Smooth muscle cell (in vitro differentiated cells): ENCODE measurements around the gene SCUBE1. TPM values are rescaled to one million over a fixed set of nuclear protein-coding genes. Genes with fewer than 3 reads are reported as not detected.

Experiments
- DNase-seq: peaks from one replicate; lab custom pipeline; 2025; ENCODE audit not compliant: unreplicated experiment; lab: John Stamatoyannopoulos, UW
- H2AFZ ChIP-seq: fragments of 200-600 bp; sonication (generic); 2 replicates; pipeline ENCODE4 v1.6.0; 2016; ENCODE audit warnings: antibody characterized with exemption, low read depth, mild to moderate bottlenecking
- H3F3A ChIP-seq: fragments of 200-600 bp; sonication (generic); 2 replicates; pipeline ENCODE4 v1.6.0; 2017; ENCODE audit warnings: antibody characterized with exemption, low read depth
- H3K27ac ChIP-seq: fragments of 200-600 bp; sonication (generic); 2 replicates; pipeline ENCODE4 v1.5.1; 2016; ENCODE audit warnings: low read depth, mild to moderate bottlenecking
- H3K27me3 ChIP-seq: fragments of 200-600 bp; sonication (generic); 2 replicates; pipeline ENCODE4 v1.6.1; 2016; ENCODE audit warnings: low read depth, mild to moderate bottlenecking
- H3K36me3 ChIP-seq: fragments of 200-600 bp; sonication (generic); 2 replicates; pipeline ENCODE4 v1.5.1; 2016; ENCODE audit warnings: low read depth
- H3K4me1 ChIP-seq: fragments of 200-600 bp; sonication (generic); 2 replicates; pipeline ENCODE4 v1.5.1; 2016; ENCODE audit warnings: low read depth
- H3K4me2 ChIP-seq: fragments of 200-600 bp; sonication (generic); 2 replicates; pipeline ENCODE4 v1.6.0; 2016; ENCODE audit warnings: mild to moderate bottlenecking
- H3K4me3 ChIP-seq: fragments of 200-600 bp; sonication (generic); 2 replicates; pipeline ENCODE4 v1.5.1; 2016; ENCODE audit warnings: mild to moderate bottlenecking
- H3K79me2 ChIP-seq: fragments of 200-600 bp; sonication (generic); 2 replicates; pipeline ENCODE4 v1.6.0; 2016; ENCODE audit warnings: low read depth, mild to moderate bottlenecking
- H3K9ac ChIP-seq: fragments of 200-600 bp; sonication (generic); 2 replicates; pipeline ENCODE4 v1.6.0; 2016; ENCODE audit warnings: low read depth
- H3K9me3 ChIP-seq: fragments of 200-600 bp; sonication (generic); replicated peaks from 2 replicates; pipeline ENCODE4 v1.5.1; 2016; ENCODE audit warnings: low read depth
- H4K20me1 ChIP-seq: fragments of 200-600 bp; sonication (generic); 2 replicates; pipeline ENCODE4 v1.6.0; 2016; ENCODE audit warnings: low read depth
- CTCF ChIP-seq: fragments of 200-600 bp; sonication (generic); IDR thresholded peaks from 2 replicates; pipeline ENCODE4 v1.5.1; 2017; ENCODE audit warnings: borderline replicate concordance, mild to moderate bottlenecking, antibody characterized with exemption; ENCODE audit not compliant: insufficient read depth, poor library complexity, severe bottlenecking
- WGBS: methylation state at CpG from one replicate; pipeline ENCODE4 v1.1.7; 2016; ENCODE audit warnings: low lambda C conversion rate; 5-methylcytosine and 5-hydroxymethylcytosine counted together
- polyA plus RNA-seq: library from polyadenylated mRNA; unstranded; fragments of >200 nt; fragmentation: Nextera tagmentation; extraction: Ambion mirVana; gene quantifications from 2 replicates; pipeline ENCODE4 v1.2.1, GENCODE V29; 2016
- total RNA-seq: library from RNA; depleted of rRNA; stranded (reverse); fragments of >200 nt; gene quantifications from 2 replicates; pipeline ENCODE4 v1.2.3, GENCODE V29; 2014

The SCUBE1 gene
- total and polyA plus RNA-seq, 2 experiments from 2014 or later = 13.4 to 16.3 TPM

- Histone ChIP-seq H3F3A (no peaks in the 10 kb centered on the region), H3K9me3 (no peaks in the 10 kb centered on the region), H2AFZ (no peak overlapping the region), H4K20me1 (no peaks in the 10 kb centered on the region), H3K36me3 (no peaks in the 10 kb centered on the region), H3K4me2 (no peak overlapping the region), H3K79me2 (no peaks in the 10 kb centered on the region), H3K9ac (peak overlapping the region; percentile 19), H3K27me3 (no peaks in the 10 kb centered on the region), H3K4me3 (no peak overlapping the region), H3K4me1 (peaks cover 14% of the 10 kb centered on the region), H3K27ac (no peak overlapping the region)
- WGBS = 65% methylated on average over 15 of the region's 15 CpGs
- no peak for DNase-seq
- no peak for TF ChIP-seq CTCF
These were observed 49.3 kb downstream of the SCUBE1 start for GRCh38 chr22:43293655-43294392.

GRCh38 chr22:43293259-43293654 is 49.9 kb downstream of the SCUBE1 start:
- peaks cover 15% of the 10 kb centered on the region for H3K4me1 ChIP-seq
- no peaks in the 10 kb centered on the region for H3K36me3 ChIP-seq
- no peak for TF ChIP-seq CTCF
- no peak overlapping the region for H3K27ac ChIP-seq
- H3K9ac ChIP-seq = peak overlapping the region; percentile 19
- no peaks in the 10 kb centered on the region for H3K27me3 ChIP-seq
- no peaks in the 10 kb centered on the region for H4K20me1 ChIP-seq
- no peak overlapping the region for H3K4me2 ChIP-seq
- H2AFZ ChIP-seq = no peak overlapping the region
- no peak for DNase-seq
- 86% methylated on average over 17 of the region's 17 CpGs for WGBS
- H3F3A ChIP-seq = no peaks in the 10 kb centered on the region
- no peaks in the 10 kb centered on the region for H3K9me3 ChIP-seq
- no peak overlapping the region for H3K4me3 ChIP-seq
- no peaks in the 10 kb centered on the region for H3K79me2 ChIP-seq

GRCh38 chr22:43292630-43293018 is 50.5 kb downstream of the SCUBE1 start:
- Histone ChIP-seq H3K27me3 (no peaks in the 10 kb centered on the region), H4K20me1 (no peaks in the 10 kb centered on the region), H3K4me3 (no peak overlapping the region), H3K79me2 (no peaks in the 10 kb centered on the region), H3K9me3 (no peaks in the 10 kb centered on the region), H3K4me1 (peaks cover 15% of the 10 kb centered on the region), H3K36me3 (no peaks in the 10 kb centered on the region), H3K27ac (no peak overlapping the region), H2AFZ (no peak overlapping the region), H3K9ac (no peak overlapping the region), H3F3A (no peaks in the 10 kb centered on the region), H3K4me2 (no peak overlapping the region)
- TF ChIP-seq CTCF = no peak
- 95% methylated on average over 9 of the region's 9 CpGs for WGBS
- no peak for DNase-seq

- TF ChIP-seq CTCF = no peak
- WGBS = 98% methylated on average over 14 of the region's 14 CpGs
- H3K4me1 ChIP-seq = peaks cover 11% of the 10 kb centered on the region
- H3K79me2 ChIP-seq = no peaks in the 10 kb centered on the region
- no peak overlapping the region for H3K9ac ChIP-seq
- no peak overlapping the region for H3K4me3 ChIP-seq
- H3K36me3 ChIP-seq = no peaks in the 10 kb centered on the region
- H3K9me3 ChIP-seq = no peaks in the 10 kb centered on the region
- no peak overlapping the region for H2AFZ ChIP-seq
- no peaks in the 10 kb centered on the region for H4K20me1 ChIP-seq
- H3K4me2 ChIP-seq = no peak overlapping the region
- no peak for DNase-seq
- no peak overlapping the region for H3K27ac ChIP-seq
- no peaks in the 10 kb centered on the region for H3K27me3 ChIP-seq
- no peaks in the 10 kb centered on the region for H3F3A ChIP-seq
These were observed 51.8 kb downstream of the SCUBE1 start for GRCh38 chr22:43291381-43291780.
